Parathyroid adenoma (tissue), 2 donors: ENCODE measurements around the gene PLCB1.

Source experiments
- H2AFZ ChIP-seq: fragments of 300-600 bp; sonication (generic); one replicate; pipeline ENCODE4 v1.7.0; 2017; ENCODE audit warnings: antibody characterized with exemption, mild to moderate bottlenecking
- H3K27ac ChIP-seq: fragments of 300-600 bp; sonication (generic); one replicate; pipeline ENCODE4 v1.7.0; 2017
- H3K27me3 ChIP-seq: fragments of 300-600 bp; sonication (generic); one replicate; pipeline ENCODE4 v1.7.0; 2017; ENCODE audit warnings: low read length; ENCODE audit not compliant: control insufficient read depth, insufficient read depth
- H3K36me3 ChIP-seq: fragments of 300-600 bp; sonication (generic); one replicate; pipeline ENCODE4 v1.7.0; 2017; ENCODE audit warnings: low read length; ENCODE audit not compliant: control insufficient read depth, insufficient read depth
- H3K4me1 ChIP-seq: fragments of 300-600 bp; sonication (generic); one replicate; pipeline ENCODE4 v1.7.0; 2017; ENCODE audit warnings: control low read depth
- H3K4me2 ChIP-seq: fragments of 300-600 bp; sonication (generic); one replicate; pipeline ENCODE4 v1.7.0; 2017; ENCODE audit warnings: low read length
- H3K4me3 ChIP-seq: fragments of 300-600 bp; sonication (generic); one replicate; pipeline ENCODE4 v1.7.0; 2017; ENCODE audit warnings: low read depth, low read length
- H3K79me2 ChIP-seq: fragments of 300-600 bp; sonication (generic); one replicate; pipeline ENCODE4 v1.7.0; 2017; ENCODE audit warnings: control low read depth
- H3K9ac ChIP-seq: fragments of 300-600 bp; sonication (generic); one replicate; pipeline ENCODE4 v1.7.0; 2017; ENCODE audit warnings: mild to moderate bottlenecking
- H3K9me3 ChIP-seq: fragments of 300-600 bp; sonication (generic); one replicate; pipeline ENCODE4 v1.7.0; 2017; ENCODE audit warnings: low read length; ENCODE audit not compliant: control insufficient read depth
- TF ChIP-seq, protein P1 (sequence below): fragments of 300-600 bp; sonication (generic); IDR thresholded peaks from one replicate; pipeline ENCODE4 v1.7.0; 2017; ENCODE audit warnings: antibody characterized with exemption, mild to moderate bottlenecking
- donor health status: primary hyperparathyroidism.

The PLCB1 gene

GRCh38 chr20:8292793-8293192 is 160.7 kb downstream of the PLCB1 start:
- Histone ChIP-seq H3K4me3 (no peak overlapping the region), H3K4me1 (peaks cover 13% of the 10 kb centered on the region), H3K79me2 (peaks cover 24% of the 10 kb centered on the region), H3K9me3 (no peaks in the 10 kb centered on the region), H3K27me3 (no peaks in the 10 kb centered on the region), H3K4me2 (no peak overlapping the region), H3K27ac (no peak overlapping the region), H3K36me3 (no peaks in the 10 kb centered on the region), H2AFZ (no peak overlapping the region), H3K9ac (no peak overlapping the region)
- TF ChIP-seq, protein P1, sequence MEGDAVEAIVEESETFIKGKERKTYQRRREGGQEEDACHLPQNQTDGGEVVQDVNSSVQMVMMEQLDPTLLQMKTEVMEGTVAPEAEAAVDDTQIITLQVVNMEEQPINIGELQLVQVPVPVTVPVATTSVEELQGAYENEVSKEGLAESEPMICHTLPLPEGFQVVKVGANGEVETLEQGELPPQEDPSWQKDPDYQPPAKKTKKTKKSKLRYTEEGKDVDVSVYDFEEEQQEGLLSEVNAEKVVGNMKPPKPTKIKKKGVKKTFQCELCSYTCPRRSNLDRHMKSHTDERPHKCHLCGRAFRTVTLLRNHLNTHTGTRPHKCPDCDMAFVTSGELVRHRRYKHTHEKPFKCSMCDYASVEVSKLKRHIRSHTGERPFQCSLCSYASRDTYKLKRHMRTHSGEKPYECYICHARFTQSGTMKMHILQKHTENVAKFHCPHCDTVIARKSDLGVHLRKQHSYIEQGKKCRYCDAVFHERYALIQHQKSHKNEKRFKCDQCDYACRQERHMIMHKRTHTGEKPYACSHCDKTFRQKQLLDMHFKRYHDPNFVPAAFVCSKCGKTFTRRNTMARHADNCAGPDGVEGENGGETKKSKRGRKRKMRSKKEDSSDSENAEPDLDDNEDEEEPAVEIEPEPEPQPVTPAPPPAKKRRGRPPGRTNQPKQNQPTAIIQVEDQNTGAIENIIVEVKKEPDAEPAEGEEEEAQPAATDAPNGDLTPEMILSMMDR, result no peak

- Histone ChIP-seq H3K4me3 (no peak overlapping the region), H2AFZ (no peak overlapping the region), H3K27me3 (no peaks in the 10 kb centered on the region), H3K9ac (no peak overlapping the region), H3K4me1 (peaks cover 13% of the 10 kb centered on the region), H3K4me2 (no peak overlapping the region), H3K36me3 (no peaks in the 10 kb centered on the region), H3K27ac (no peak overlapping the region), H3K9me3 (no peaks in the 10 kb centered on the region), H3K79me2 (peaks cover 19% of the 10 kb centered on the region)
- TF ChIP-seq, protein P1, result no peak
Measured at GRCh38 chr20:8293750-8294149, 161.7 kb downstream of the PLCB1 start.

DNA sequence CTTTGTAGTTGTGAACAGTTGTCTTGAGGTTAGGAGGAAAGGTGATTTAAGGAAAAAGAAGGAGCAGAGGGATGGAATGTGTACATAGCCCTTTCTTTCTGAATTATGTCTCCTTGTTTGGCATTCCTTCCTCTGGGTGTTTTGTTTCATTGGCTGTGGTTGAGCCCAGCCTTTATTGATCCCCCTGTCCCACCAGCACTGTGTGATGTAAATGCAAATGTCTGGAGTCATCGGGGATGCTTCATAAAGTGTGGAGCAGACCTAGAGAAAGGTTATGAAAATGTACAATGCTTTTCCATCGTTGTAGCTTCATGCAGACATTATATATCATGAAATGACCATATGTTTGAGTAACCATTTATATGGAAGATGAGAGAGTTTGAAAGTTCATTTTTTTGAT is 164.5 kb downstream of the PLCB1 start:
- peaks cover 25% of the 10 kb centered on the region for H3K79me2 ChIP-seq
- H3K9me3 ChIP-seq, result no peaks in the 10 kb centered on the region
- no peaks in the 10 kb centered on the region for H3K36me3 ChIP-seq
- H2AFZ ChIP-seq, result no peak overlapping the region
- H3K9ac ChIP-seq, result no peak overlapping the region
- H3K27ac ChIP-seq, result no peak overlapping the region
- H3K4me3 ChIP-seq, result no peak overlapping the region
- TF ChIP-seq, protein P1, result no peak
- H3K4me1 ChIP-seq, result peaks cover 4% of the 10 kb centered on the region
- H3K27me3 ChIP-seq, result no peaks in the 10 kb centered on the region
- H3K4me2 ChIP-seq, result no peak overlapping the region

DNA sequence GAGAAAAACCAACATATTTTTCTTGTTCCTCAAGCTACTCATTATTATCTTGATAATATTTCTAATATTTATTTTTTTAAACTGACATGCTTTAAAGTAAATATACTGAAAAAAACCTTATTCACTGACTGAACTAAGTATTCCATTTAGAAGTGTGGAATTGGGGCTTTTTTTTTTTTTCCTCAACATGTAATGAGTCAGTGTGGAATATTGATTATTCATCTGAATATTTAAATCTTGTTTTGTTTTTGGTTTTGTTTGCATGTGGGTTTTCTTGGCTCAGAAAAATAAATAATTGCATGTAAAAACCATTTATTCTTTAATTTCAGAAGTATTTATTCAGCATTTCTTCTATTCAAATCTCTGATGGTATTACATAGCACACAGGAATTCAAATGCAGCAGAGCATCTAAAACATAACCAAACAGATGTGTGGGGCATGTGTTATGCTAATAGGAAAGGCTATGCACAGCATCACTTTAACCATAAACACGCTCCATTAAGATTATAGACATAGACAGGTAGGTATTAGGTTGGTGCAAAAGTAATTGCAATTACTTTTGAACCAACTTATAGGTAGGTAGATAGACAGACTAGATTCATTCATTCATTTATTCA is 166.5 kb downstream of the PLCB1 start:
- TF ChIP-seq, protein P1, result no peak
- Histone ChIP-seq H3K36me3 (no peaks in the 10 kb centered on the region), H3K27me3 (no peaks in the 10 kb centered on the region), H3K4me1 (no peaks in the 10 kb centered on the region), H2AFZ (no peak overlapping the region), H3K4me3 (no peak overlapping the region), H3K9me3 (no peaks in the 10 kb centered on the region), H3K4me2 (no peak overlapping the region), H3K27ac (no peak overlapping the region), H3K9ac (no peak overlapping the region), H3K79me2 (peaks cover 20% of the 10 kb centered on the region)

DNA sequence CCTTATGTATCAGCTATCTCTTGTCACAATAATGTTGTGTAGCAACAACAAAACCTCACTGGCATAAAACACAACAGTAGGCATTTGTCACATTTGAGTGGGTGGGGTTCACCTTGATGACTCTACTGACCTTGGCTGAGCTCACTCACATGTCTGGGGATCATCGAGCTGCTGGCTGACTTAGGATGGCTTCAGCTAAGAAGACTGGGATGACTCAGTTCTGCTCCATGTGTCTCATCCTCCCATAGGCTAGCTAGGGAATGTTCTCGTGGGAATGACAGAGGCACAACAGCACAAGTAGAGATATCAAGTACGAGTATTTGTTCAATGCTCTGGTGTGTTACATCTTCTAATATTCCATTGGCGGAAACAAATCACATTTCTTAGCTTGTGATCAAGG is 167.9 kb downstream of the PLCB1 start:
- H3K4me3 ChIP-seq, result no peak overlapping the region
- H3K79me2 ChIP-seq, result peaks cover 18% of the 10 kb centered on the region
- TF ChIP-seq, protein P1, result no peak
- no peaks in the 10 kb centered on the region for H3K4me1 ChIP-seq
- H3K9me3 ChIP-seq, result no peaks in the 10 kb centered on the region
- no peaks in the 10 kb centered on the region for H3K36me3 ChIP-seq
- no peaks in the 10 kb centered on the region for H3K27me3 ChIP-seq
- no peak overlapping the region for H3K4me2 ChIP-seq
- H3K9ac ChIP-seq, result no peak overlapping the region
- no peak overlapping the region for H2AFZ ChIP-seq
- no peak overlapping the region for H3K27ac ChIP-seq
